K562 (cell line): ENCODE measurements around the gene VGF. TPM values are rescaled to one million over a fixed set of nuclear protein-coding genes. Genes with fewer than 3 reads are reported as not detected.

ENCODE experiments used
- CBFA2T3 ChIP-seq: fragments of 450-650 bp; IDR thresholded peaks from 2 replicates; pipeline ENCODE4 v1.6.1; 2017
- CBX5 ChIP-seq: IDR thresholded peaks from 2 replicates; pipeline ENCODE4 v1.6.1; 2014; ENCODE audit warnings: low read depth, borderline replicate concordance
- FOXA3 ChIP-seq, 2 experiments: fragments of 450-650 bp in 1 of 2; sonication (generic) in 1 of 2; formaldehyde crosslinking; IDR thresholded peaks in 1 of 2; conservative IDR thresholded peaks in 1 of 2; 2 replicates each; pipeline versions ENCODE4 v1.4.0 to v1.8.0; 2020 to 2022; ENCODE audit warnings: mild to moderate bottlenecking in 2 of 2, missing genetic modification reagents in 1 of 2
- KDM1A ChIP-seq, 2 experiments: fragments of 450-650 bp; IDR thresholded peaks; 2 replicates each; pipeline ENCODE4 v1.6.1; 2016; ENCODE audit warnings: mild to moderate bottlenecking in 2 of 2
- YY1 ChIP-seq, 3 experiments: IDR thresholded peaks; 2 replicates each; pipeline ENCODE4 v1.6.1; 2011; ENCODE audit warnings: low read length in 2 of 3, mild to moderate bottlenecking in 2 of 3, moderate library complexity in 2 of 3, borderline replicate concordance in 1 of 3, control low read depth in 1 of 3, low read depth in 1 of 3; ENCODE audit not compliant: insufficient read depth in 3 of 3, insufficient replicate concordance in 2 of 3, control insufficient read depth in 1 of 3, insufficient read length in 1 of 3; ENCODE audit errors: extremely low read depth in 1 of 3
- polyA plus RNA-seq, 8 experiments: library from polyadenylated mRNA; depleted of rRNA in 4 of 8; stranded (reverse) in 5 of 8; unstranded in 3 of 8; fragments of >200 nt; fragmentation: Nextera tagmentation in 2 of 8; fragmentation: Illumina TruSeq in 1 of 8; extraction: Ambion mirVana in 2 of 8; extraction: Trizol in 1 of 8; gene quantifications; 2 replicates each; pipeline versions ENCODE4 v1.2.1 to v1.2.3, GENCODE V29; 2011 to 2014; ENCODE audit warnings: inconsistent platforms in 1 of 8, missing spikeins in 1 of 8
- total RNA-seq, 7 experiments: library from RNA; depleted of rRNA in 6 of 7; stranded (reverse); fragments of >200 nt in 6 of 7; fragmentation: Illumina TruSeq in 2 of 7; extraction: Trizol in 2 of 7; gene quantifications; 2 replicates each; pipeline versions ENCODE4 v1.2.1 to v1.2.3, GENCODE V29; 2011 to 2021; ENCODE audit warnings: low replicate concordance in 1 of 7
- TF ChIP-seq, protein P1 (sequence below): fragments of 150-350 bp; IDR thresholded peaks from 2 replicates; pipeline ENCODE4 v1.6.1; 2014; ENCODE audit warnings: low read depth, mild to moderate bottlenecking, low read length, borderline replicate concordance
- TF ChIP-seq, protein P2 (sequence below): fragments of 250-450 bp; sonication (Bioruptor Pico); IDR thresholded peaks from 2 replicates; pipeline ENCODE4 v1.9.0; 2021; ENCODE audit warnings: mild to moderate bottlenecking, inconsistent platforms
- TF ChIP-seq, protein P3 (sequence below): sonication (generic); formaldehyde crosslinking; IDR thresholded peaks from 2 replicates; pipeline ENCODE4 v1.8.0; 2023; ENCODE audit warnings: missing genetic modification reagents, mild to moderate bottlenecking, borderline replicate concordance
- TF ChIP-seq, protein P4 (sequence below): sonication (generic); formaldehyde crosslinking; IDR thresholded peaks from 2 replicates; pipeline ENCODE4 v1.9.0; 2022; ENCODE audit warnings: mild to moderate bottlenecking, missing genetic modification reagents
- TF ChIP-seq, protein P5 (sequence below): fragments of 450-650 bp; IDR thresholded peaks from 2 replicates; pipeline ENCODE4 v1.6.1; 2014; ENCODE audit warnings: low read depth, mild to moderate bottlenecking, moderate library complexity, borderline replicate concordance

Gene VGF
- total and polyA plus RNA-seq, 9 of the 15 experiments (the other 6 are each of a cell fraction or from before 2014, with no cell fraction given): 0.03 to 5.7 (median 0.34) TPM

DNA sequence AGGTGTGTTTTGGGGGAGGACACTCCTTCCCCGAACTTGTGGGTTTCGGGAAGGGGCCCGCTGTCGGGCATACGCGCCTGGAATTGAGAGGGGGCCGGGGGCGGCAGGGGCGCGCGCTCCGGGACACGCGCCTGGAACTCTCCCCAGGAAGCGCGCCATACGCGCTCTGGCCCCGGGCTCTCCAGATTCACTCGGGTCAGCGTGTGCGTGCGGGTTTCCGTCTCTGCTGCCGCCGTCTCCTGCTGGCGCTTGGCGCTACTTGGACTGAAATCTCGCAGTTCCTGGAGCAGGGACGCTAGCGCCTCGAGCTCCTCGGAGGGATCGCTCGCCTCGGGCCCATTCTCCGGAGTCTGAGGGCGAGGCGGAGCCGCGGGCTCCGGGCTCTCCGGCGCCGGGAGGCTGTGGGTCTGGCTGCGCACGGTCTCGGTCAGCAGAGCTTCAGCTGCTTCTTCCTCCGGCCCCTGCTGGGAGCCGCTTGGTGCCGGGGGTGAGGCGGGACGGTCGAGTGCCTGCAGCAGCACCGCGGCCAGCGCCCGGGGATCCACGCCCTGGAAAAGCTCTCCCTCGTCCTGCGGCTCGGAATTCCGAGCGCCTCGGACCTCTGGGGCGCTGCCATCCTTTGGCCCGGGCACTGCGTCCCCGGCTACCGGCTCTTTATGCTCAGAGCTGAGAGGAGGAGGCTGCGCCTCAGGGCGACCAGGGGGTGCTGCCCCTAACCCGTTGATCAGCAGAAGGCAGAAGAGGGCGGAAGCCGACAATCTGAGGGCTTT is 1.1 kb downstream of the VGF start (continued):
- TF ChIP-seq, protein P1, sequence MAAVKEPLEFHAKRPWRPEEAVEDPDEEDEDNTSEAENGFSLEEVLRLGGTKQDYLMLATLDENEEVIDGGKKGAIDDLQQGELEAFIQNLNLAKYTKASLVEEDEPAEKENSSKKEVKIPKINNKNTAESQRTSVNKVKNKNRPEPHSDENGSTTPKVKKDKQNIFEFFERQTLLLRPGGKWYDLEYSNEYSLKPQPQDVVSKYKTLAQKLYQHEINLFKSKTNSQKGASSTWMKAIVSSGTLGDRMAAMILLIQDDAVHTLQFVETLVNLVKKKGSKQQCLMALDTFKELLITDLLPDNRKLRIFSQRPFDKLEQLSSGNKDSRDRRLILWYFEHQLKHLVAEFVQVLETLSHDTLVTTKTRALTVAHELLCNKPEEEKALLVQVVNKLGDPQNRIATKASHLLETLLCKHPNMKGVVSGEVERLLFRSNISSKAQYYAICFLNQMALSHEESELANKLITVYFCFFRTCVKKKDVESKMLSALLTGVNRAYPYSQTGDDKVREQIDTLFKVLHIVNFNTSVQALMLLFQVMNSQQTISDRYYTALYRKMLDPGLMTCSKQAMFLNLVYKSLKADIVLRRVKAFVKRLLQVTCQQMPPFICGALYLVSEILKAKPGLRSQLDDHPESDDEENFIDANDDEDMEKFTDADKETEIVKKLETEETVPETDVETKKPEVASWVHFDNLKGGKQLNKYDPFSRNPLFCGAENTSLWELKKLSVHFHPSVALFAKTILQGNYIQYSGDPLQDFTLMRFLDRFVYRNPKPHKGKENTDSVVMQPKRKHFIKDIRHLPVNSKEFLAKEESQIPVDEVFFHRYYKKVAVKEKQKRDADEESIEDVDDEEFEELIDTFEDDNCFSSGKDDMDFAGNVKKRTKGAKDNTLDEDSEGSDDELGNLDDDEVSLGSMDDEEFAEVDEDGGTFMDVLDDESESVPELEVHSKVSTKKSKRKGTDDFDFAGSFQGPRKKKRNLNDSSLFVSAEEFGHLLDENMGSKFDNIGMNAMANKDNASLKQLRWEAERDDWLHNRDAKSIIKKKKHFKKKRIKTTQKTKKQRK: no peak
- TF ChIP-seq YY1 (IDR thresholded peaks at IDR 0.05; ENCODE audit: borderline replicate concordance in 1 of 3, control insufficient read depth in 1 of 3, extremely low read depth in 1 of 3, insufficient read depth in 3 of 3, insufficient read length in 1 of 3, insufficient replicate concordance in 2 of 3, low read depth in 1 of 3, low read length in 2 of 3): no peak
- TF ChIP-seq, protein P2, sequence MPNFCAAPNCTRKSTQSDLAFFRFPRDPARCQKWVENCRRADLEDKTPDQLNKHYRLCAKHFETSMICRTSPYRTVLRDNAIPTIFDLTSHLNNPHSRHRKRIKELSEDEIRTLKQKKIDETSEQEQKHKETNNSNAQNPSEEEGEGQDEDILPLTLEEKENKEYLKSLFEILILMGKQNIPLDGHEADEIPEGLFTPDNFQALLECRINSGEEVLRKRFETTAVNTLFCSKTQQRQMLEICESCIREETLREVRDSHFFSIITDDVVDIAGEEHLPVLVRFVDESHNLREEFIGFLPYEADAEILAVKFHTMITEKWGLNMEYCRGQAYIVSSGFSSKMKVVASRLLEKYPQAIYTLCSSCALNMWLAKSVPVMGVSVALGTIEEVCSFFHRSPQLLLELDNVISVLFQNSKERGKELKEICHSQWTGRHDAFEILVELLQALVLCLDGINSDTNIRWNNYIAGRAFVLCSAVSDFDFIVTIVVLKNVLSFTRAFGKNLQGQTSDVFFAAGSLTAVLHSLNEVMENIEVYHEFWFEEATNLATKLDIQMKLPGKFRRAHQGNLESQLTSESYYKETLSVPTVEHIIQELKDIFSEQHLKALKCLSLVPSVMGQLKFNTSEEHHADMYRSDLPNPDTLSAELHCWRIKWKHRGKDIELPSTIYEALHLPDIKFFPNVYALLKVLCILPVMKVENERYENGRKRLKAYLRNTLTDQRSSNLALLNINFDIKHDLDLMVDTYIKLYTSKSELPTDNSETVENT: no peak
- TF ChIP-seq CBFA2T3: no peak
- TF ChIP-seq, protein P3, sequence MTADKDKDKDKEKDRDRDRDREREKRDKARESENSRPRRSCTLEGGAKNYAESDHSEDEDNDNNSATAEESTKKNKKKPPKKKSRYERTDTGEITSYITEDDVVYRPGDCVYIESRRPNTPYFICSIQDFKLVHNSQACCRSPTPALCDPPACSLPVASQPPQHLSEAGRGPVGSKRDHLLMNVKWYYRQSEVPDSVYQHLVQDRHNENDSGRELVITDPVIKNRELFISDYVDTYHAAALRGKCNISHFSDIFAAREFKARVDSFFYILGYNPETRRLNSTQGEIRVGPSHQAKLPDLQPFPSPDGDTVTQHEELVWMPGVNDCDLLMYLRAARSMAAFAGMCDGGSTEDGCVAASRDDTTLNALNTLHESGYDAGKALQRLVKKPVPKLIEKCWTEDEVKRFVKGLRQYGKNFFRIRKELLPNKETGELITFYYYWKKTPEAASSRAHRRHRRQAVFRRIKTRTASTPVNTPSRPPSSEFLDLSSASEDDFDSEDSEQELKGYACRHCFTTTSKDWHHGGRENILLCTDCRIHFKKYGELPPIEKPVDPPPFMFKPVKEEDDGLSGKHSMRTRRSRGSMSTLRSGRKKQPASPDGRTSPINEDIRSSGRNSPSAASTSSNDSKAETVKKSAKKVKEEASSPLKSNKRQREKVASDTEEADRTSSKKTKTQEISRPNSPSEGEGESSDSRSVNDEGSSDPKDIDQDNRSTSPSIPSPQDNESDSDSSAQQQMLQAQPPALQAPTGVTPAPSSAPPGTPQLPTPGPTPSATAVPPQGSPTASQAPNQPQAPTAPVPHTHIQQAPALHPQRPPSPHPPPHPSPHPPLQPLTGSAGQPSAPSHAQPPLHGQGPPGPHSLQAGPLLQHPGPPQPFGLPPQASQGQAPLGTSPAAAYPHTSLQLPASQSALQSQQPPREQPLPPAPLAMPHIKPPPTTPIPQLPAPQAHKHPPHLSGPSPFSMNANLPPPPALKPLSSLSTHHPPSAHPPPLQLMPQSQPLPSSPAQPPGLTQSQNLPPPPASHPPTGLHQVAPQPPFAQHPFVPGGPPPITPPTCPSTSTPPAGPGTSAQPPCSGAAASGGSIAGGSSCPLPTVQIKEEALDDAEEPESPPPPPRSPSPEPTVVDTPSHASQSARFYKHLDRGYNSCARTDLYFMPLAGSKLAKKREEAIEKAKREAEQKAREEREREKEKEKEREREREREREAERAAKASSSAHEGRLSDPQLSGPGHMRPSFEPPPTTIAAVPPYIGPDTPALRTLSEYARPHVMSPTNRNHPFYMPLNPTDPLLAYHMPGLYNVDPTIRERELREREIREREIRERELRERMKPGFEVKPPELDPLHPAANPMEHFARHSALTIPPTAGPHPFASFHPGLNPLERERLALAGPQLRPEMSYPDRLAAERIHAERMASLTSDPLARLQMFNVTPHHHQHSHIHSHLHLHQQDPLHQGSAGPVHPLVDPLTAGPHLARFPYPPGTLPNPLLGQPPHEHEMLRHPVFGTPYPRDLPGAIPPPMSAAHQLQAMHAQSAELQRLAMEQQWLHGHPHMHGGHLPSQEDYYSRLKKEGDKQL (CRISPR knock-in tag): no peak
- TF ChIP-seq, protein P4, sequence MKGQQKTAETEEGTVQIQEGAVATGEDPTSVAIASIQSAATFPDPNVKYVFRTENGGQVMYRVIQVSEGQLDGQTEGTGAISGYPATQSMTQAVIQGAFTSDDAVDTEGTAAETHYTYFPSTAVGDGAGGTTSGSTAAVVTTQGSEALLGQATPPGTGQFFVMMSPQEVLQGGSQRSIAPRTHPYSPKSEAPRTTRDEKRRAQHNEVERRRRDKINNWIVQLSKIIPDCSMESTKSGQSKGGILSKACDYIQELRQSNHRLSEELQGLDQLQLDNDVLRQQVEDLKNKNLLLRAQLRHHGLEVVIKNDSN: no peak
- no peak for TF ChIP-seq KDM1A (IDR thresholded peaks at IDR 0.05)
- no peak for TF ChIP-seq CBX5
- TF ChIP-seq, protein P5, sequence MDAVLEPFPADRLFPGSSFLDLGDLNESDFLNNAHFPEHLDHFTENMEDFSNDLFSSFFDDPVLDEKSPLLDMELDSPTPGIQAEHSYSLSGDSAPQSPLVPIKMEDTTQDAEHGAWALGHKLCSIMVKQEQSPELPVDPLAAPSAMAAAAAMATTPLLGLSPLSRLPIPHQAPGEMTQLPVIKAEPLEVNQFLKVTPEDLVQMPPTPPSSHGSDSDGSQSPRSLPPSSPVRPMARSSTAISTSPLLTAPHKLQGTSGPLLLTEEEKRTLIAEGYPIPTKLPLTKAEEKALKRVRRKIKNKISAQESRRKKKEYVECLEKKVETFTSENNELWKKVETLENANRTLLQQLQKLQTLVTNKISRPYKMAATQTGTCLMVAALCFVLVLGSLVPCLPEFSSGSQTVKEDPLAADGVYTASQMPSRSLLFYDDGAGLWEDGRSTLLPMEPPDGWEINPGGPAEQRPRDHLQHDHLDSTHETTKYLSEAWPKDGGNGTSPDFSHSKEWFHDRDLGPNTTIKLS: no peak
- TF ChIP-seq FOXA3 (CRISPR knock-in tag; conservative IDR thresholded peaks at IDR 0.05 in 1 of 2, IDR thresholded peaks at IDR 0.05 in 1 of 2): no peak
